ENCODE results near the gene CSTPP1.

Gene CSTPP1

DNA sequence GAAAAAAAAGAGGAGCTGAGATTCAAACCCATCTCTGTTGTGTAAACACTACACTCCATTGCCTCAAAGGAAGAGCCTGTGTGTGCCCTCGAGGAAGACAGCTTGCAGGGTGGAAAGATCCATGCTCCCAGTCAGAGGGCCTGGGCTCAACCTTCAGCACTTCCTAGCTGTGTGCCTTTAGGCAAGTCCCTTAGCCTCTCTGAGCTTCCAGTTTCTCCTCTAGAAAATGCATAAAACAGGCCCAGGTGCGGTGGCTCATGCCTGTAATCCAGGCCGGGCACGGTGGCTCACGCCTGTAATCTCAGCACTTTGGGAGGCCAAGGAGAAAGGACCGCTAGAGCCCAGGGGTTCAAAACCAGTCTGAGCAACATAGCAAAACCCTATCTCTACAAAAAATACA is 244.7 kb downstream of the CSTPP1 start:
- TF ChIP-seq SIN3A (IDR thresholded peaks at IDR 0.05; ENCODE audit: borderline replicate concordance, insufficient read depth, low read length) = no peak
- TF ChIP-seq FOXP2 (optimal IDR thresholded peaks at IDR 0.05; ENCODE audit: borderline replicate concordance, extremely low read depth, extremely low read length, insufficient read depth) = no peak
- TF ChIP-seq, protein P1, sequence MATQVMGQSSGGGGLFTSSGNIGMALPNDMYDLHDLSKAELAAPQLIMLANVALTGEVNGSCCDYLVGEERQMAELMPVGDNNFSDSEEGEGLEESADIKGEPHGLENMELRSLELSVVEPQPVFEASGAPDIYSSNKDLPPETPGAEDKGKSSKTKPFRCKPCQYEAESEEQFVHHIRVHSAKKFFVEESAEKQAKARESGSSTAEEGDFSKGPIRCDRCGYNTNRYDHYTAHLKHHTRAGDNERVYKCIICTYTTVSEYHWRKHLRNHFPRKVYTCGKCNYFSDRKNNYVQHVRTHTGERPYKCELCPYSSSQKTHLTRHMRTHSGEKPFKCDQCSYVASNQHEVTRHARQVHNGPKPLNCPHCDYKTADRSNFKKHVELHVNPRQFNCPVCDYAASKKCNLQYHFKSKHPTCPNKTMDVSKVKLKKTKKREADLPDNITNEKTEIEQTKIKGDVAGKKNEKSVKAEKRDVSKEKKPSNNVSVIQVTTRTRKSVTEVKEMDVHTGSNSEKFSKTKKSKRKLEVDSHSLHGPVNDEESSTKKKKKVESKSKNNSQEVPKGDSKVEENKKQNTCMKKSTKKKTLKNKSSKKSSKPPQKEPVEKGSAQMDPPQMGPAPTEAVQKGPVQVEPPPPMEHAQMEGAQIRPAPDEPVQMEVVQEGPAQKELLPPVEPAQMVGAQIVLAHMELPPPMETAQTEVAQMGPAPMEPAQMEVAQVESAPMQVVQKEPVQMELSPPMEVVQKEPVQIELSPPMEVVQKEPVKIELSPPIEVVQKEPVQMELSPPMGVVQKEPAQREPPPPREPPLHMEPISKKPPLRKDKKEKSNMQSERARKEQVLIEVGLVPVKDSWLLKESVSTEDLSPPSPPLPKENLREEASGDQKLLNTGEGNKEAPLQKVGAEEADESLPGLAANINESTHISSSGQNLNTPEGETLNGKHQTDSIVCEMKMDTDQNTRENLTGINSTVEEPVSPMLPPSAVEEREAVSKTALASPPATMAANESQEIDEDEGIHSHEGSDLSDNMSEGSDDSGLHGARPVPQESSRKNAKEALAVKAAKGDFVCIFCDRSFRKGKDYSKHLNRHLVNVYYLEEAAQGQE (IDR thresholded peaks at IDR 0.05; ENCODE audit: insufficient read depth in 1 of 2, low read depth in 2 of 2, low read length in 2 of 2) = no peak
- no peak for TF ChIP-seq TAF1 (IDR thresholded peaks at IDR 0.05; ENCODE audit: borderline replicate concordance, insufficient read depth, low read length)
- TF ChIP-seq POLR2AphosphoS5 (IDR thresholded peaks at IDR 0.05; ENCODE audit: low read depth, low read length) = no peak

DNA sequence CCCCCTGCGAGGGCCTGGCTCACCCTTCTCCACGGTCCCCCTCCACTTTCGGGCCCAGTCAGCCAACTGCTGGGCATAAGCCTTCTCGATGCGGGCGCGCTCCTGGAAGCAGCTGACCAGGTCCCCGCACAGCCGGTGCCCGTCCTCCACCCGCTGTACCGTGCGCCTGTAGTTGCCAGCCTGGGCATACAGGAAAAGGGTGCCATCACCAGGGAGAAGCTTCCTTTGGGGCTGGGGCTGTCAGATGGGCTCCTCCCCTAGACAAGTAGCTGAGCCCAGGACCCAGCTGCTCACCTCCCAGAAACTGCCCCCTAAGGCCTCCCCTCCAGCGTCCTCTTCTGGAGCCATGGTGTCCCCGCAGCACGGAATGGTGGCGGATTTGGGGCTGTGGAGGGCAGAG is 245.8 kb downstream of the CSTPP1 start:
- TF ChIP-seq FOXP2 (optimal IDR thresholded peaks at IDR 0.05; ENCODE audit: borderline replicate concordance, extremely low read depth, extremely low read length, insufficient read depth) (no peak), POLR2AphosphoS5 (IDR thresholded peaks at IDR 0.05; ENCODE audit: low read depth, low read length) (no peak), TAF1 (IDR thresholded peaks at IDR 0.05; ENCODE audit: borderline replicate concordance, insufficient read depth, low read length) (no peak), SIN3A (IDR thresholded peaks at IDR 0.05; ENCODE audit: borderline replicate concordance, insufficient read depth, low read length) (no peak)
- TF ChIP-seq, protein P1 (IDR thresholded peaks at IDR 0.05; ENCODE audit: insufficient read depth in 1 of 2, low read depth in 2 of 2, low read length in 2 of 2) = no peak

DNA sequence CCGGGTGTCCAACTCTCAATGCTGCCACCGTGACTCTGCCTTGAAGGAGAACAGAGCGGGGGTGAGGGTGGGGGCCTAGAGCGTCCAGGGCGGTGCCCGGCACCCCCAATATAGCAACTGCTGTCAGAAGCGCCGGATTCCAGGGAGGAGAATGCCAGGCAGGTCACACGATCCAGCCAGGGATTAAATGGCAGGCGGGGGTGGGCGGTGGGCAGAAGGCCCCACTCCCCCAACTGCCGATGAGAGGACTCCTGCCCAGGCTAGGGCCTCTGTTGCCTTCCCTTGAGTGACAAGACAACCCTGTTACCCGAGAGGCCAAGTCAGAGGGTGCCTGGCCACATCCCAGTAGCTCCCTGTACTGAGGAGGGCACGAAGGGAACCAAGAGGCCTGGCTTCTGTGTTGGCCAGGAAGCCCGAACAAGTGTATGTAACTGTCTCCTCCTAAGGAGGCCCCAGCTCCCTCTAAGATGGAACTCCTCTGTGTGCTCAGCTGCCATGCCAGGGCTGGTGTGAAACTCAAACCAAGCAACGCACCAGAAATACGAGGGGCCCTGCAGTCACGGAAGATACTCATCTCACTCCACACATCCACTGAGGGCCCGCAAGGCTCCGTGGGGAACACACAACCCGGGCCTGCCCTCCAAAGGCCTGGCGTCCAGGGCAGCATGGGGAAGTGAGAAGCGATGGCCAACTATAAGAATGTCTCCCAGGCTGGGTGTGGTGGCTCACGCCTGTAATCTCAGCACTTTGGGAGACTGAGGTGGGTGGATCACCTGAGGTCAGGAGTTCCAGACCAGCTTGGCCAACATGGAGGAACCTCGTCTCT is 246.7 kb downstream of the CSTPP1 start:
- TF ChIP-seq, protein P1 (IDR thresholded peaks at IDR 0.05; ENCODE audit: insufficient read depth in 1 of 2, low read depth in 2 of 2, low read length in 2 of 2) = no peak
- TF ChIP-seq POLR2AphosphoS5 (IDR thresholded peaks at IDR 0.05; ENCODE audit: low read depth, low read length) (no peak), FOXP2 (optimal IDR thresholded peaks at IDR 0.05; ENCODE audit: borderline replicate concordance, extremely low read depth, extremely low read length, insufficient read depth) (no peak), TAF1 (IDR thresholded peaks at IDR 0.05; ENCODE audit: borderline replicate concordance, insufficient read depth, low read length) (no peak), SIN3A (IDR thresholded peaks at IDR 0.05; ENCODE audit: borderline replicate concordance, insufficient read depth, low read length) (no peak)

DNA sequence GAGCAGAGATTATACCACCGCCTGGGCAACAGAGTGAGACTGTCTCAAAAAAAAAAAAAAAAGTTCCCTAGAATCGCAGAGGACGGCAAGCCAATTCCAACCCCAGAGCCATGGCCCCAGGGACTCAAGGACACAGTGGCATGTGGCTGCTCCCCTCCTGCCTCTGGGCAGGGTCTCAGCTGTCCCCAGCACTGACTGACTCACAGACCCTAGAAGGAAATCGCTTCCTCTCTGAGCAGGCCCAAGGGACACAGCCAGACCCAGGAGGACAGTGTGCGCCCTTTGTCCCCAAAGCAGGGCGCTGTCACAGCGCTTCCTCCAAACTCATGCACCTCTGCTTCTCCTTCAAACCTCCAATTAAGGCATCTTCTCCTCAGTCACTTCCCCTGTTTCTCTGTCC is 247.4 kb downstream of the CSTPP1 start:
- TF ChIP-seq FOXP2 (optimal IDR thresholded peaks at IDR 0.05; ENCODE audit: borderline replicate concordance, extremely low read depth, extremely low read length, insufficient read depth) = no peak
- TF ChIP-seq POLR2AphosphoS5 (IDR thresholded peaks at IDR 0.05; ENCODE audit: low read depth, low read length) = no peak
- TF ChIP-seq, protein P1 (IDR thresholded peaks at IDR 0.05; ENCODE audit: insufficient read depth in 1 of 2, low read depth in 2 of 2, low read length in 2 of 2) = no peak
- TF ChIP-seq SIN3A (IDR thresholded peaks at IDR 0.05; ENCODE audit: borderline replicate concordance, insufficient read depth, low read length) = no peak
- TF ChIP-seq TAF1 (IDR thresholded peaks at IDR 0.05; ENCODE audit: borderline replicate concordance, insufficient read depth, low read length) = no peak

Data from PFSK-1 (cell line).